Measurements from ENCODE around the gene PLEKHH2.
A peak's percentile ranks its signal among the peaks of the same experiment; 100 is the strongest.

Gene PLEKHH2

GRCh38 chr2:43605851-43606250 is 31.2 kb upstream of the PLEKHH2 start:
- no peak overlapping the region for H3K4me2 ChIP-seq (ENCODE audit: low read length)
- no peaks in the 10 kb centered on the region for H3K4me1 ChIP-seq
- no peaks in the 10 kb centered on the region for H3K27me3 ChIP-seq (ENCODE audit: control insufficient read depth, insufficient read depth, low read length)
- no peak overlapping the region for H3K4me3 ChIP-seq (ENCODE audit: low read depth, low read length)
- H3K27ac ChIP-seq = no peak overlapping the region
- no peak overlapping the region for H2AFZ ChIP-seq
- no peaks in the 10 kb centered on the region for H3K36me3 ChIP-seq (ENCODE audit: control insufficient read depth, insufficient read depth, low read length)
- no peaks in the 10 kb centered on the region for H3K79me2 ChIP-seq
- H3K9ac ChIP-seq = no peak overlapping the region
- no peaks in the 10 kb centered on the region for H3K9me3 ChIP-seq (ENCODE audit: control insufficient read depth, low read length)
- TF ChIP-seq, protein P1, sequence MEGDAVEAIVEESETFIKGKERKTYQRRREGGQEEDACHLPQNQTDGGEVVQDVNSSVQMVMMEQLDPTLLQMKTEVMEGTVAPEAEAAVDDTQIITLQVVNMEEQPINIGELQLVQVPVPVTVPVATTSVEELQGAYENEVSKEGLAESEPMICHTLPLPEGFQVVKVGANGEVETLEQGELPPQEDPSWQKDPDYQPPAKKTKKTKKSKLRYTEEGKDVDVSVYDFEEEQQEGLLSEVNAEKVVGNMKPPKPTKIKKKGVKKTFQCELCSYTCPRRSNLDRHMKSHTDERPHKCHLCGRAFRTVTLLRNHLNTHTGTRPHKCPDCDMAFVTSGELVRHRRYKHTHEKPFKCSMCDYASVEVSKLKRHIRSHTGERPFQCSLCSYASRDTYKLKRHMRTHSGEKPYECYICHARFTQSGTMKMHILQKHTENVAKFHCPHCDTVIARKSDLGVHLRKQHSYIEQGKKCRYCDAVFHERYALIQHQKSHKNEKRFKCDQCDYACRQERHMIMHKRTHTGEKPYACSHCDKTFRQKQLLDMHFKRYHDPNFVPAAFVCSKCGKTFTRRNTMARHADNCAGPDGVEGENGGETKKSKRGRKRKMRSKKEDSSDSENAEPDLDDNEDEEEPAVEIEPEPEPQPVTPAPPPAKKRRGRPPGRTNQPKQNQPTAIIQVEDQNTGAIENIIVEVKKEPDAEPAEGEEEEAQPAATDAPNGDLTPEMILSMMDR (IDR thresholded peaks at IDR 0.05) = no peak

DNA sequence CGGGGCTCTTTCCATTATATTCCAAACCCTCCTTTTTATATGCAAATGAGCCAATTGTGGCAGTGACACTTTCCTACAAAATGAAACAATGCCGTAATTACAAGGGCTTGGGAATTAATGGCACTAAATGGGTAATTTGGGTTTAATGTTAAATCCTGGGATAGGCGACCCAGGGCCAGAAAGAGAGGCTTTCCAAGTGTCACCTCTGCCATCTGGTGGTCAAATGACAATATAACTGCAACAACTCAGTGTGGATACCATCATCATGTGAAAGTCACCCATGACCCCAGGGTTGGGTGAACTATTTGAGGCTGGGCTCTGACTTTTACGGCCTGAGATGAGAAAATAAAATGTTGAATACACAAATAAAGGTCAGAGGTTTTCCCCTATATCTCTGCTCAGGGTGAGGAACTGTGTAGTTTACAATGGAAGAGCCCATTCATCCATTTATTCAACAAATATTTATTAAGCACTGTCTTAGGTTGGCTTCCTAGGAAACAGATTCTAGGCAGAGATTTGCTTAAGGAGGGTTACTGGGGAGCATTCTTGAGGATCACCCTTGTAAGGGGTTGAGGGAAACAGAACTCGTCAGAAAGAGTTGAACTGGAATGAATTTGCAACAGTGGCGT is 27.7 kb upstream of the PLEKHH2 start:
- TF ChIP-seq, protein P1 (IDR thresholded peaks at IDR 0.05) = peak; percentile 69
- no peaks in the 10 kb centered on the region for H3K4me1 ChIP-seq
- H3K9me3 ChIP-seq (ENCODE audit: control insufficient read depth, low read length) = no peaks in the 10 kb centered on the region
- no peak overlapping the region for H3K4me2 ChIP-seq (ENCODE audit: low read length)
- peak overlapping the region; percentile 31 for H2AFZ ChIP-seq
- no peaks in the 10 kb centered on the region for H3K79me2 ChIP-seq
- no peaks in the 10 kb centered on the region for H3K36me3 ChIP-seq (ENCODE audit: control insufficient read depth, insufficient read depth, low read length)
- no peak overlapping the region for H3K4me3 ChIP-seq (ENCODE audit: low read depth, low read length)
- H3K27ac ChIP-seq = no peak overlapping the region
- H3K27me3 ChIP-seq (ENCODE audit: control insufficient read depth, insufficient read depth, low read length) = no peaks in the 10 kb centered on the region
- H3K9ac ChIP-seq = no peak overlapping the region

DNA sequence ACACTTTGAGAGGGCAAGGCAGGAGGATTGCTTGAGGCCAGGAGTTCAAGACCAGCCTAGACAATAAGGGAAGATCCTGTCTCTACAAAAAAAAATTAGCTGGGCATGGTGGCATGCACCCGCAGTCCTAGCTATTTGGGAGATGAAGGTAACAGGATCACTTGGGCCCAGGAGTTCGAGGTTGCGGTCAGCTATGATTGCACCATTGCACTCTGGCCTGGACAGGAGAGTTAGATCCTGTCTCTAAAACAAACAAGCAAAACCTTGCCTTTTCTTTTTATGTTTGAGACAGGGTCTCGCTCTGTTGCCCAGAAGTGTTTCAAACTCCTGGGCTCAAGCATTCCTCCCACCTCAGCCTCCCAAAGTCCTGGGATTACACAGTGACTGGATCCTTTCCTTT is 26.7 kb upstream of the PLEKHH2 start:
- no peaks in the 10 kb centered on the region for H3K4me1 ChIP-seq
- H3K9me3 ChIP-seq (ENCODE audit: control insufficient read depth, low read length) = no peaks in the 10 kb centered on the region
- H3K4me3 ChIP-seq (ENCODE audit: low read depth, low read length) = no peak overlapping the region
- no peak overlapping the region for H2AFZ ChIP-seq
- TF ChIP-seq, protein P1 (IDR thresholded peaks at IDR 0.05) = no peak
- no peaks in the 10 kb centered on the region for H3K36me3 ChIP-seq (ENCODE audit: control insufficient read depth, insufficient read depth, low read length)
- no peak overlapping the region for H3K4me2 ChIP-seq (ENCODE audit: low read length)
- H3K79me2 ChIP-seq = no peaks in the 10 kb centered on the region
- no peaks in the 10 kb centered on the region for H3K27me3 ChIP-seq (ENCODE audit: control insufficient read depth, insufficient read depth, low read length)
- H3K9ac ChIP-seq = no peak overlapping the region
- H3K27ac ChIP-seq = no peak overlapping the region

DNA sequence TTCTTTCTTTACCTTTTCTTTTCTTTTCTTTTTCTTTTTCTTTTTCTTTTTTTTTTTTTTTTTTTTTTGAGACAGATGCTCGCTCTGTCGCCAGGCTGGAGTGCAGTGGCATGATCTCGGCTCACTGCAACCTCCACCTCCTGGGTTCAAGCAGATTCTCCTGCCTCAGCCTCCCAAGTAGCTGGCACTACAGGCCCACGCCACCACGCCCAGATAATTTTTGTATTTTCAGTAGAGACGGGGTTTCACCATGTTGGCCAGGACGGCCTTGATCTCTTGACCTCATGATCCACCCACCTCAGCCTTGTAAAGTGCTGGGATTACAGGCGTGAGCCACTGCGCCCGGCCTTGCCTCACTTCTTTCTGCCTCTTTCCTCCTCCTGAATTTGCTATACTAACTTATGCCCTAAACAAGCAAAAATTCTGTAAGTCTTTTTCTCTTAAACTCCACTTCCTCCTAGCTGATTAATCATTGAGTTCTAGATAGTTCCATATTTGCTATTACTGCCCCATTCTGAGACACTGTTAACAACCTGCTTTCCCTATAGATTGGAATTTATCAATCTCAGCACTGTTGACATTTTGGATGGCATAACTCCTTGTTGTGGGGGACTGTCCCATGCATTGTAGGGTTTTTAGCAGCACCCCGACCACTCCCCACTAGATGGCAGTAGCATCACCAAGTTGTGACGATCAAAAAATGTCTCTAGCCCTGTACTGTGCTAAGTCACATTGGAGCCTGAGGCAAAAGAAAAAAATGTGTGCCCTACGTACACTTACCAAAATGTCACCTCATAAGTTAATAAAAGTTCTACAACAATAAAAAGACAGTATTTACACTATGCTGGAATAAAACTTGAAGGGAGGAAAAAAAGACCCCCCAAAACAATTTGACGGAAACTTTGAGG is 24.8 kb upstream of the PLEKHH2 start:
- no peaks in the 10 kb centered on the region for H3K4me1 ChIP-seq
- no peaks in the 10 kb centered on the region for H3K36me3 ChIP-seq (ENCODE audit: control insufficient read depth, insufficient read depth, low read length)
- H3K9ac ChIP-seq = no peak overlapping the region
- H2AFZ ChIP-seq = peak overlapping the region; percentile 25
- H3K4me2 ChIP-seq (ENCODE audit: low read length) = no peak overlapping the region
- H3K79me2 ChIP-seq = no peaks in the 10 kb centered on the region
- no peak overlapping the region for H3K4me3 ChIP-seq (ENCODE audit: low read depth, low read length)
- no peaks in the 10 kb centered on the region for H3K27me3 ChIP-seq (ENCODE audit: control insufficient read depth, insufficient read depth, low read length)
- TF ChIP-seq, protein P1 (IDR thresholded peaks at IDR 0.05) = peak; percentile 81
- H3K27ac ChIP-seq = no peak overlapping the region
- H3K9me3 ChIP-seq (ENCODE audit: control insufficient read depth, low read length) = no peaks in the 10 kb centered on the region
